HG02588 (cell line): ENCODE results near the gene VPS72.
"Not testable (repeated sequence)": the region's sequence is repeated elsewhere in the genome, so short reads cannot be mapped to it uniquely, and the experiment has no call there.

Source experiments
- ATAC-seq: cut with Tn5 transposase; IDR thresholded peaks from one replicate; pipeline ENCODE4 v1.9.1; 2021; ENCODE audit warnings: mild to moderate bottlenecking, moderate library complexity; ENCODE audit not compliant: unreplicated experiment

The VPS72 gene, protein sequence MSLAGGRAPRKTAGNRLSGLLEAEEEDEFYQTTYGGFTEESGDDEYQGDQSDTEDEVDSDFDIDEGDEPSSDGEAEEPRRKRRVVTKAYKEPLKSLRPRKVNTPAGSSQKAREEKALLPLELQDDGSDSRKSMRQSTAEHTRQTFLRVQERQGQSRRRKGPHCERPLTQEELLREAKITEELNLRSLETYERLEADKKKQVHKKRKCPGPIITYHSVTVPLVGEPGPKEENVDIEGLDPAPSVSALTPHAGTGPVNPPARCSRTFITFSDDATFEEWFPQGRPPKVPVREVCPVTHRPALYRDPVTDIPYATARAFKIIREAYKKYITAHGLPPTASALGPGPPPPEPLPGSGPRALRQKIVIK

DNA sequence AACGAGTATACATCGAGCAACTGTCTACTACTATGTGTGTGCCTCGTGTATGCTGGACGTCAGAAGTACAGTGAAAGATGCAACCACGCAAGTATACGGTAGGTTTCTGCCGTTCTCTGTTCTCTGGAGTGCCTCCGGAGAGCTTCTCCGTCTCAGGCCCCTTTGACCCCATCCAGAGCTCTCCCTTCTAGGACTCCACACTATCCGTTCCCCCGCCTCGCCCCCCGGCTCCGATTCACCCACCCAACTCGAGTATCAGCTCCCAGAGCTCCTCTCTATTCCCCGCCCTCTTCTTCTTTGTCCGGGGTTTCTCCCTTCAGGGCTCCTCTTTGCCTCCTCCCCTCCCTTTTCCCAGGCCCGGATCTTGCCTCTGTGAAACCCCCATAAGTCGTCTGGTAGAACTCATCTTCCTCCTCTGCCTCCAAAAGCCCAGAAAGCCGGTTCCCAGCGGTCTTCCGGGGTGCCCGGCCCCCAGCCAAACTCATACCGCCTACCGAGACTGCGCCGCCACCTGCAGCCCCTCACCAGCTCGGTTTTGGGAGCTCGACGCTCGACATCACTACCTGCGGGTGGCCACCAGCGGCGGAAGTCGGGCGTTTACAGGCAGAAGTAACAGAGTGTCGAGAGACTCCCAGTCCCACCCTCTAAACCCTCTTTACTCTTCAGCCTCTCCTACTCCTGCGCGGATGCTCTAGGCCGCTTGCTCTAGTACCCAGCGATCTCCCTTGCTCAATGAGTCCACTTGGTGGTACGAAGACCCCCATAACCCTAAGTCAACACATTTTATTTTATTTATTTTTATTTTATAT, at the start of gene VPS72:
Gene VPS72, minus strand, starts transcription at position 561 of the 809 bp plus-strand sequence. Its CDS starts 76 bp downstream, at position 485.
- peak; percentile 87 for ATAC-seq

DNA sequence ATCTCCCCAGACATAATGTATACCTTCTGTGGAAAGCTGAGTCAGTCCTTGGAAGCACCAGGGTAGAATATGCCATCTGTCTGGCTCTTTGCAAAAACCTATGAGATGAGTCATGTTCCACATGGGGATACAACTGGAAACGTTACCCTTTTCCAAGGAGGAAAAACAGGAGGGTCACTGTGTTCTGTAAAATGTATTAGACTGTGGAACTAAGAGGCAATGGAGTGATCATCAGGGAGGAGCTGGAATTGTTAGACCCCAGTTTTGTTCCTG, 48.4 kb upstream of the VPS72 start:
- no peak for ATAC-seq

DNA sequence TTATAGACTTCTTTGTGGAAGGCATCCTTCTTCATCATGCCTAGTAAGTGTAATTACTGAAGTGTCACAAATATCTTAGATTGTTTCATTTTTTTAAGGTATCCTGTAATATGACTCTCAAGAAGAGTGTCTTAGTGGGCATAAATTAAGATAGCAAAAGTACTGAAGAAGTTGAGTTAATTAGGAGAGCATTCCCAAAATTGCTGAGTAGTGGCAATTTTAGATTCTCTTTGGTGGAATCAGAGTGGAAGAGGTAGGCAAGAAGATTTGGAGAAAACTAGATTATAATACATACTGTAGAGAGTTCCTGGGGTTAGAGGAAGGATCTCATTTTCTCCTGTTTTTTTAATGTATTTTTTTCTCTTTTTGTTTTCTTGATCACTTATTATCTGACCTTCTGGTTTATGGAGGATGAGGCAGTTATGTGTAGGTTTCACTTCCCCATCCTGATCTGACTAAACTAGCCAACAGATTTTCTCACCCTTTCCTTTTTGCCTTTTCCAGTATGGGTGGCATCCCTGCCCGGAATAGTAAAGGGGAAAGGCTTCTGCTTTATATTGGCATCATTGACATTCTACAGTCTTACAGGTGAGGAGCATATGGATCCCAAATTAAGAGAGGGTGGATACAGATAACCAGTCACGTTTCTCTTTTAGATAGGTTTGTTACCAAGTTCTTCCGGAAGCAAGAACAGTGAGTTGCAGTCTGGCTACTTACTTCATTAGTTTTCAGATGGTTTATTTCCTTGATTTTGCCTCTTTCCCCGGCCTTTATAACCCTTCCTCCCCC, 47.9 kb upstream of the VPS72 start:
- no peak for ATAC-seq

DNA sequence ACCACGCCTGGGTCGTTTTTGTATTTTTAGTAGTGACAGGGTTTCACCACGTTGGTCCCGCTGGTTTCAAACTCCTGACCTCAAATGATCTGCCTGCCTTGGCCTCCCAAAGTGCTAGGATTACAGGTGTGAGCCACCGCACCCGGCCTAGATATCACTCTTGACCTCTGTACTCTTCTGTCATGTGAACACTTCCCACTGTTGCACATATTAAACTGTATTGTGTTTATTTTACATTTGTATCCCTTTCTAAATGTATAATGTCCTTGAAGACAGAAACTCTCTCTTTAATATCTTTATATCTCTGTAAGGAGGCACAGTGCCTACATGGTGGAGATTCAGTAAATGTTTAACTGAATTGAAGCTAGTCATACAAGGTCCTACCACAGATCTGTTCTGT, 45.2 kb upstream of the VPS72 start:
- no peak for ATAC-seq

DNA sequence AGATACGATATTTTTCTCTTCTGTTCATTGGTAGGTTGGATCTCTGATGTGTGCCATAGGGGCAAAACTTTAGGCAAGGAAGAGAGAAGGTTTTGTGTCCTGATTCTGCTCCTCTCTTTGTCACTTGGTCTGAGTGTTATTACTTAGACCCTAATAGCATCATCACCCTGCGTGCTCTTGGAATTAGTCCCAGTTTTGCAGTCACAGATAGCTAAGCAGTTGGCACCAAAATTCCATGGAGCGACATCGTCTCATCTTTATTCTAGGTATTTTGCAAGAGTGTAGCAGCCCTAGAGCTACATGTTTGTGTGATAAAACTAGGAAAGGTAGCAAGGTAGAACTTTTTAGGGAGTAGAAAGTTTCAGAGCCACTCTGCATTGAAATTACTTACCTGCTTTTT, 32.1 kb upstream of the VPS72 start:
- no peak for ATAC-seq

DNA sequence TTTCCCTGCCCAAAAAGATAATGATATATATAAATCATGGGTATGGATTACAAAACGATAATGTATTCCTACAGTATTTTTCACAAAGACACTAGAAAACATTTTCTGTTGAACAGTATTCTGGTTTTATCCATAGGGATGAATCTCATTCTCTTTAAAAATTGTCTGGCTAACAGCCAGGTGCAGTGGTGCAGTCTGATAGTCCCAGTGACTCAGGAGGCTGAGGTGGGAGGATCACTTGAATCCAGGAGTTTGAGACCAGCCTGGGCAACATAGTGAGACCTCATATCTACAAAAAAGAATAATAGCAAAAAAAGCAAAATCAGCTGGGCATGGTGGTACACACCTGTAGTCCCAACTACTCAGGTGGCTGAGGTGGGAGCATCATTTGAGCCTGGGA, 31.6 kb upstream of the VPS72 start:
- no peak for ATAC-seq

DNA sequence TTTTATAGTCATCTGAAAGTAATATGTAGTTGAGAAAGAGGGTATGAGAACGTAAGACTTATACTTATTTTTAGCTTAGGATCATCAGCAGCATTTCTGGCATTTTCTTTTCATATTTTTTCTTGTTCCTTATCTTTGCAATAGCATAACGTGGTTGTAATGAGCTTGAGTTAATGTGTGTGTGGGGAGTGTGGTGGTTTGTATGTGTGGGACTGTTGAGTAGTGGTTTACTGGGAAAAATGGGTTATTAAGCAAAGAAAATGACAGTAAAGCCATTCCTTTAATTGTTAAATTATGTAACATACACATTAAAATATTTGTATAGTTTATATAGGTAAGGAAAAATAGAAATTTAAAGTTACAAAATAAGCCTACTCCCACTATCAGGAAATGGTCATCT, 23.6 kb upstream of the VPS72 start:
- ATAC-seq: no peak

DNA sequence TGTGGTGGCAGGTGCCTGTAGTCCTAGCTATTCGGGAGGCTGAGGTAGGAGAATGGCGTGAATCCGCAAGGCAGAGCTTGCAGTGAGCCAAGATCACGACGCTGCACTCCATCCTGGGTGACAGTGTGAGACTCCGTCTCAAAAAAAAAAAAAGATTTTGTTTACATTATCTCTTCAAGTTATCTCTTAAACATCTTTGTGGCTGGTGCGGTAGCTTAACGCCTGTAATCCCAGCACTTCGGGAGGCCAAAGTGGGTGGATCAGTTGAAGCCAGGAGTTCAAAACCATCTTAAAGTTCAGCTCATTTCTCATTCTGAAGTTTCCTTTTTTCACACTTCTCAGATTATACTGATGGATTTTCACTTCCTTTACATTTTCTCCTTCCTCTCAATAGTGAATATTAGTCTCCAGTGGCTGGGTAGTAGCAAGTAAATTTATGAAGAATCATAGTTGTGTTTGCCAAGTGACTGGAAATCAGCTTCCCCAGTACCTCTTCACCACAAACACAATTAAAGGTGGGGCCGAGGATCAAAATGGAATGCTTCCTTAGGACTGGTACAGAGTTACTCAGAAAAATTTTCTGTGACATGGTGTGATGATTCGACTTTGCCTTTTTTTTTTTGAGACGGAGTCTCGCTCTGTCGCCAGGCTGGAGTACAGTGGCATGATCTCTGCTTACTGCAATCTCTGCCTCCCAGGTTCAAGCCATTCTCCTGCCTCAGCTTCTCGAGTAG, 22.1 kb upstream of the VPS72 start:
- no peak for ATAC-seq

DNA sequence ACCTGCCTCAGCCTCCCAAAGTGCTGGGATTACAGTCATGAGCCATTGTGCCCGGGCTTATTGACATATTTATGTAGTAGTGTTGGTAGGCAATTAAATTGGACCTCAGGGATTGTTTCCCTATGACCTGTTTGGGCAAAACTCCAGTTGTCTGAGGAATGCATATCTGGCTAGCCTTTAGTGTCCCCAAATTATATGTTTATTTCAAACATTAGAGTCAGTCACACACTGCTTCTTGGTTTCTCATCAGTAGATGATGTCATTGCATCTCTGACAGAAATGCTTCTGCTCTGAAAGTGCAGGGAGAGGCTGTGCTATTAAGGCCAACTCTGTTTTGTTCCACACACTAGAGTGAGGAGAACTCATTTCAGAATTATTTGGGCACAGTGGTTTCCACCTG, 20.8 kb upstream of the VPS72 start:
- ATAC-seq: no peak

DNA sequence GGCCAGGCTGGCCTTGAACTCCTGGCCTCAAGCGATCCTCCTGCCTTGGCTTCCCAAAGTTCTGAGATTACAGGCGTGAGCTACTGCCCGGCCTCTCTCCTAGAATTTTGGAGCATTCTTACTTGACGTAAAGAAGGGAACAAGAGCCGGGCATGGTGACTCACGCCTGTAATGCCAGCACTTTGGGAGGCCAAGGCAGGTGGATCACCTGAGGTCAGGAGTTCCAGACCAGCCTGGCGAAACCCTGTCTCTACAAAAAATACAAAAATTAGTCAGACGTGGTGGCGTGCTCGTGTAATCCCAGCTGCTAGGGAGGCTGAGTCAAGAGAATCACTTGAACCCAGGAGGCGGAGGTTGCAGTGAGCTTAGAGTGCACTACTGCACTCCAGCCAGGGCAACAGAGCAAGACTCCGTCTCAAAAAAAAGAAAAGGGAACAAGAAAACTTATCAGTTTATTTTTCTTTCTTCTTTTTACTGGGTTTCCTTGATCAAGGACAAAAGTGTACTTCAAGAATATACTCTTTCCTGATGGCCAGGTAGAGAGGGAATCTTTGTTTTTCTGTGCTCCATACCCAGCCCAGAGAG, 15.5 kb upstream of the VPS72 start:
- not testable (repeated sequence) for ATAC-seq

DNA sequence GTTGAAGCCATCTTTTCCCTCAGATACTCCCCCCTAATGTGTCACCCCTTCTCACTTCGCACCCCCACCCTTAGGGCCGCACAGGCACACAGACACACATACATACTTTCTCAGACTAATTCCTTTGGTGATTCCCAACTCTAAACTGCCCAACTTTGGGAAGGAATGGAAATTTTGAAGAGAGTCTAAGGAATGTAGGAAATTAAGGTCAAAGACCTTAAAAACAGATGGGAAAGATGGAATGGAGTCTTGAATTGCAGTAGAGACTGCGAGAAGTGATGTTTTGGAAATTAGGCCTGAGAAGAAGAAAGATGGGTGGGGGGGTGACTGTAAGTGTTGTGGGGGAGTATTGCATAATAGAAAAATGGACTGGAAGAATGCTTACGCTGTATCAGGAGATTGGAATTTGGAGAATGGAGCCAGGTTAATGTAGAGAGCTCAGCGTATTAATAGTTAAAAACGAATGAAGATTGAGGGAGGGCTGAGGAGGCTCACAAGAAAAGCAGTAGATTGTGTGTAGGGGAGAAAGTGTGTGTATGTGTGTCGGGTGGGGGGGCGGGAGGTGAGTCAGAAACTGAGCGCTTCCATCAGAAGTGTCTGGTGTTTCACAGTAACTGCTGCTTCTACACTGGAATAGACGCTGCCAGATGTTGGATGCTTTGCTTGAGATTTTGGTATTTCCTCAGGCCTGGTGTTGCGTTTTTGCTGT, 10.0 kb upstream of the VPS72 start:
- ATAC-seq: no peak

DNA sequence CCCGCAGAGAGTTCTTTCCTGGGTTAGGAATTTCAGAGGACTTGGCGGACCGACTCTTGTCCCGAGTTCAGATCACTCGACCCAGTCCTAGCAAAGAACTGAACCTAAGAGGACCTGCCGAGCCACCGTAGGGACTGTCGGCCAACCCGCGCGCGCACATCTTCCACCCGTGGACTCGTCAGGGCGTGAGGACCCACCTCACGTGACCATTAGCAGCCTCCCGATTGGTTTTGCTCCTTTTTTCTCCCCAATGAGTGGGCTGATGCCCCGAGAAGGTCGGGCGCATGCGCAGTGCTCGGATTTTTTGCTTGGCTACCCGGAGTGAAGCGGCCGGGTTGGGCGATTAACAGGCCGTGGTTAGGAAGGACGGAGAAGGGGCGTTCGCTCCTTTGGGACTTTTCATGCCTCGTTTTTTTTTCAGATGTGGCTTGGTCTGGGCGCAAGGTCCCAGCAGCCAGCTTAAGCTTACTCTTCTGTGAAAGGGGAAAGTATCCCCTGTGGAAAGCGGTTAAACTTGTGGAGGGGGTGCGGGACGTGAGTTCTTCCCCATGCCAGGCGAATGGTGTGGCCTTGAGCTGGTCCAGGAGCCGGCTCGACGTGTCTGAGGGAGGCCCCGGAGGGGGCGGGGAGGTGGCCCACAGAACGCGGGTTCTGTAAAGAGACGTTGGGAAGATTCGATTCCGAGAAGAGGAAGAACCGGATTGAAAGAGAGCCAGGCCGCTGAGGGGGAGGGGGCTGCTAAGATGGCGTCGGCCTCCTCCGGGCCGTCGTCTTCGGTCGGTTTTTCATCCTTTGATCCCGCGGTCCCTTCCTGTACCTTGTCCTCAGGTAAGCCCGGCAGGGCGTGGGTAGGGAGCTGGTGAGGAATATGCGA, 8.5 kb upstream of the VPS72 start, which contains the start of gene PIP5K1A:
Gene PIP5K1A, plus strand, starts transcription at position 299 of the 874 bp plus-strand sequence. Its CDS starts 445 bp downstream, at position 744.
- peak; percentile 79 for ATAC-seq

DNA sequence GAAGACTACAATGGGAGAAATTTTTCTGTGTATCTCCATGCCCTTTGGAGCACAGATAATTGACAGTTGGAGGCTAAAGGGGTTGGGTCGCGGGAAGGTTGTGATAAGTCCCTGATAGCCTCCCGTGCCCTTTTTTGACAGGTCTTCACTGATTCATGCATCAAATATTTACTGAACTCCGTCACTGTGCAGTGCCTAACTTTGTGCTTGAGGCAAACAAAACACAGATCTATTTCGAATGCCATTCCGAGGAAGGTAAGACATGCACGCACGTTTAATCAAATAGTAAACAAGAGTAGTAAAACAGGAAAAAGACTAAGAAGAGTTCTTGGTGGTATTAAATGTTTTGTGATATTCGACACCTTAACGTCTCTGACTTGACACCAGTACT, 7.9 kb upstream of the VPS72 start:
- ATAC-seq: no peak

DNA sequence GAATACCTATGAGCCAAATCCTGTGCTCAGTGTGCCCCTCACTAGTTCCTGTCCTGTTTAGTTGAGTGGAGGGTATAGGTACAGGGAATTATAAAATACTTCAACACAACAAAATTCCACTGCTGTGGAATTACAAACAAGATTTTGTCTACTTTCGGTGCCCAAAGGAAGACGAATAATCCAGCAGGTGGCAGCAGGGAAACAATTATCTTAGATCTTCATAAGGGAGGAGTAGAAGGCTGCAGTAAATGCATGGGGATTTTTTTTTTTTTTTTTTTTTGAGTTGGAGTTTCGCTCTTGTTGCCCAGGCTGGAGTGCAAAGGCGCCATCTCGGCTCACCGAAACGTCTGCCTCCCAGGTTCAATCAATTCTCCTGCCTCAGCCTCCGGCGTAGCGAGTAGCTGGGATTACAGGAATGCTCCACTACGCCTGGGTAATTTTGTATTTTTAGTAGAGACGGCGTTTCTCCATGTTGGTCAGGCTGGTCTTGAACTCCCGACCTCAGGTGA, 6.3 kb upstream of the VPS72 start:
- no peak for ATAC-seq

DNA sequence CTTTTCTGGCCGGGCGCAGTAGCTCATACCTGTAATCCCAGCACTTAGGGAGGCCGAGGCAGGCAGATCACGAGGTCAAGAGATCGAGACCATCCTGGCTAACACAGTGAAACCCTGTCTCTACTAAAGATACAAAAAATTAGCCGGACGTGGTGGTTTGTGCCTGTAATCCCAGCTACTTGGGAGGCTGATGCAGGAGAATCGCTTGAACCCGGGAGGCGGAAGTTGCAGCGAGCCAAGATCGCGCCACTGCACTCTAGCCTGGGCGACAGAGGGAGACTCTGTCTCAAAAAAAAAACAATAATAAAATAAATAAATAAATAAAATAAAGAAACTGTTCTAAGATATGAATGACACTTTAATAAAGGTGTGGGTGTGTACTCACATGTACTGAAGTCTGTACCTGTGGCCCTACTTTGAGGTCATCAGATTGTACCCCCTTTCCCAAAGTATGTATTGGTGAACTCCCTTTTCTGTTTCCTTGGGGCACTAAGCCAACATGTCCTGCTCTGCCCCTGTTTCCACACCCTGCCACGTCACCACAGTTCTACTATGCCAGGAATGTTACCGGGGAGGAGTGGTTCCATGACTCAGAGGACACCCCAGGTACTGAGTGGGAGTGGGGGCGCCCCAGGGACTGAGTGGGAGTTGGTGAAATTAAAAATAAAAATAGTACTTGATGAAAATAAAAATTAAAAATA, 5.0 kb upstream of the VPS72 start:
- not testable (repeated sequence) for ATAC-seq

DNA sequence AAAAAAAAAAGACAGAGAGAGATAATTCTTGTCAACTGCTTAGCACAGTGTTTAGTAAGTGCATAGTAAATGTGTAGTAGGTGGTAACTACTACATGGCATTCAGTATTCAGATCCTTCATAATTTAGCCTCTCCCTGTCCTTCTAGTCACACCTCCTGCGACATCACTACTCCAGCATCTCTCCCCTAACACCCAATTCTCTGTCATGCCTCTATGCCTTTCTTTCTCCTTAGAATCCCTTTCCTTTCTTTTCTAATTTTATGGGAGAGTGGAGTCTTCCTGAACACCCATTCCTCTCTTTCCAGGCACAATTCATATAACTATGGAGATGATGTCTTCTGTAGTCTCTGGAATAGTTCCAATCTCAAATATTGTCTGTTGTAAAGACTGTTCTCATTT, 3.9 kb upstream of the VPS72 start:
- no peak for ATAC-seq

DNA sequence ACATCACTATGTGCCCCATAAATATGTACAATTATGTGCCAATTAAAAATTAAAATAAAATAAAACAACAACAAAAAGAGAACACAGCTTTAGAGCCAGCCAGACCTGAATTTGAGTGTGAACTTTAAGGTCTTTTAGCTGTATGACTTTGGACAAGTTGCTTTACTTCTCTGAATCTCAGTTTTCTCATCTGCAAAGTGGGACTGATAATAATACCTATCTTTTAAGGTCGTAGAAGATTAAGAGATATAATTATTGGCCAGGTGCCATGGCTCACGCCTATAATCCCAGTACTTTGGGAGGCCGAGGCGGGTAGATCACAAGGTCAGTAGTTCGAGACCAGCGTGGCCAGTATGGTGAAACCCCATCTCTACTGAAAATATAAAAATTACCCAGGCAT, 3.3 kb upstream of the VPS72 start:
- ATAC-seq: no peak

DNA sequence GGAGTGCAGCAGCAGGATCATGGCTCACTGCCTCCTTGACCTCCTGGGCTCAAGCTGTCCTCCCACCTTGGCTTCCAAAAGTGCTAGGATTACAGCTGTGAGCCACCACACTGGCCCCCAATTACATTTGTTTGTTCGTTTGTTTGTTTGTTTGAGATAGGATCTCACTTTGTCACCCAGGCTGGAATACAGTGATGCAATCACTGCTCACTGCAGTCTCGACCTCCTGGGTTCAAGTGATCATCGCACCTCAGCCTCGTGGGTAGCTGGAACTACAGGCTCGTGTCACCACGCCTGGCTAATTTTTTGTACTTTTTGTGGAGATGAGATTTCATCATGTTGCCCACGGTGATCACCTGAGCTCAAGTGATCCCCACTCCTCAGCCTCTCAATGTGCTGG, 2.0 kb upstream of the VPS72 start:
- no peak for ATAC-seq
